GM15510 (cell line): ENCODE data around the gene SPATA13.

ENCODE experiments used
- POLR2A ChIP-seq: IDR thresholded peaks from 3 replicates; pipeline ENCODE4 v1.6.1; 2011; ENCODE audit warnings: borderline replicate concordance; ENCODE audit not compliant: insufficient read length; ENCODE audit errors: extremely low read depth

The SPATA13 gene

DNA sequence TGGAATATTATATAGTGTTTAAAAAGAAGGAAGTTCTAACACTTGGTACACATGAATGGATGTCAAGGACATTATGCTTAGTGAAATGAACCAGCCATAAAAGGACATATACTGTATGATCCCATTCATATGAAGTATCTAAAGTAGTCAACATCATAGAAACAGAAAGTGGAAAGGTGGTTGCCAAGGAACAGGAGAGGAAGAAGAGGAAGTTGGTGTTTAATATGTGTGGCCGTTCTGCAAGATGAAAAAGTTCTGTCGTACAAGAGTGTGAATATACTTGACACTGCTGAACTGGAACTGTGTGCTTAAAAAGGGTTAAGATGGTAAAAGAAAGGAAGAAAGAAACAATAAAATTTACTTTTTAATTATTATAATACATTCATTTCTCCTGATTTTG lies 115.8 kb downstream of the SPATA13 start:
- no peak for TF ChIP-seq POLR2A

DNA sequence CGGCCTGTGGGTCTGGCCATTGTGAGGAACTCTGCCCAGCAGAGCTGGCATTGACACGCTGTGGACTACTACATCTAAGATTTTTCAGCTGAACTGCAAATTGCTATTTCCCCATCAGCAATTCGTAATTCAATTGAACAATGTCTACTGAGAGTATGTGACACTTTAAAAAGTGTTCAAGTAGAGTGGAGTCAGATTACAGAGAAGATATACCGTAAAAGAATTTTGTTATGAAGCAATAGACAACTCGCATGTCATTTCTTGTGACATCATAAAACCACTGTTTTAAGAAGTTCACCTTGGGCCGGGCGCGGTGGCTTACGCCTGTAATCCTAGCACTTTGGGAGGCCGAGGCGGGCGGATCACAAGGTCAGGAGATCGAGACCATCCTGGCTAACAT lies 116.3 kb downstream of the SPATA13 start:
- no peak for TF ChIP-seq POLR2A

DNA sequence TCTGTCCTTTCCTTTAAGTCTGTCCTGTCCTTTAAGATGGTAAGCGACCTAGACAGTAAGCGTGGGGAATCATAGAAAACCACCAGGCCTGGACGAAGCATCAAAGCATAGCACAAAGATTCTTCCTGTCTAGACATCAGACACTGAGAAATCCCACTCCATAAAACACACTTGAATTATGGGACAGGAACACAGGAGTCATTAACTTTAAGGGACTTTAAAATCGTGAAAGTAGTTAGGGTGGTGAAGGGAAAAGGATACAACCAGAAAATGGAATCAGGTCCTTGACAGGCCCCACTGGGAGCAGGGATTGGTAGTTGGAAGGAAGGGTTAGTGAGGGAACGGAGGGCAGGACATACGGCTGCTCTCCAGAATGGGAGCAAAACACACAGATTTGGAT lies 117.2 kb downstream of the SPATA13 start:
- no peak for TF ChIP-seq POLR2A

DNA sequence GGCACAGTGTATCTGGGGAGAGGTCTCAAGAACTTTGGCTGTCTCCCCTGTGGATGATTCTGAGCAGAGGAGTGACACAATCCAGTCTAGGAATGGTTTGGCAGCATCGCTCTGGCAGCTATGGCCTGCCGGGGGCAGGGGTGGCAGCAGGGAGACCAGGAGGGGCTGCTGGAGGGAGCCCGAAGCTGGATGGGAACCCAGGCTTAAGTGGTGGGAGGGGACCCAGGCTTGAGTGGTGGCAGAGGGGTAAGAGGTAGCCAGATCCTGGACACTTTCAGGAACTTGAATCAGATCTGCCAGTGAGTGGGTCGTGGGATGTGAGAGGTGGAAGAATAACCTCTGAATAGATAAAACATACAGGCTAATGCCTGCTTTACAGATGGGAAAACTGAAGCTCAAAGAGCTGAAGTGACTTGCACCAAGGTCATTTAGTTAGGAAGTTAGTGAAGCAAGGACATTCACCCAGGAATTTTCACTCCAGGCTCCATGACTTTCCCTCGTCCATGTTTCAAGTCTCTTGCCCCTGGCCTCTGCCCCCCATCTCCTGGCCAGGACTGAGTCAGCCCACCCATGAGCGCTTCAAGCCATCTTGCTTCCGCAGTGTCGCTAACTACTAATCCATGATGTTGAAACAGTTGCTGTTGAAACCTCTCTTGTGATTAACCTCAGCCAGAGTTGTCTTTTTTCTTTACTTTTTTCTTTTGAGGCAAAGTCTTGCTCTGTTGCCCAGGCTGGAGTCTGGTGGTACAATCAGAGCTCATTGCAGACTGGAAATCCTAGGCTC lies 119.0 kb downstream of the SPATA13 start:
- TF ChIP-seq POLR2A: no peak

DNA sequence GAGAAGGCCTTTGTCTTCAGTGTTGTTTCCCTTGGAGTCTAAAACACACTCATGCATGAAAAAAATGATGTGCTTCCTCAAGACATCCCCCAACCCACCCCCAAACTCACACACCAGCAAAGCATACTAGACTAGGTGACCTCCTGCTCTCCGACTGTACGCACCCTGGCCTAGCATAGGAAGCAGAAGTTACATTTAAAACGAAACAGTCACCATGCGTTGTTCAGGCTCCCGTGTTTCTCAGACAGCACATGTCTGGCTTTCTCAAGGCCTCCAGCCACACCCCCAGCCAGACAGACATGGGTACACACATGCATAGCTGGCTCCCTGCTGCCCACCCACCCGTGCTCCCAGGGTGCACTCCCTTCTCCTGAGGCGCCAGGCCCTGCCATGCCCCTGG lies 120.2 kb downstream of the SPATA13 start:
- TF ChIP-seq POLR2A: no peak

DNA sequence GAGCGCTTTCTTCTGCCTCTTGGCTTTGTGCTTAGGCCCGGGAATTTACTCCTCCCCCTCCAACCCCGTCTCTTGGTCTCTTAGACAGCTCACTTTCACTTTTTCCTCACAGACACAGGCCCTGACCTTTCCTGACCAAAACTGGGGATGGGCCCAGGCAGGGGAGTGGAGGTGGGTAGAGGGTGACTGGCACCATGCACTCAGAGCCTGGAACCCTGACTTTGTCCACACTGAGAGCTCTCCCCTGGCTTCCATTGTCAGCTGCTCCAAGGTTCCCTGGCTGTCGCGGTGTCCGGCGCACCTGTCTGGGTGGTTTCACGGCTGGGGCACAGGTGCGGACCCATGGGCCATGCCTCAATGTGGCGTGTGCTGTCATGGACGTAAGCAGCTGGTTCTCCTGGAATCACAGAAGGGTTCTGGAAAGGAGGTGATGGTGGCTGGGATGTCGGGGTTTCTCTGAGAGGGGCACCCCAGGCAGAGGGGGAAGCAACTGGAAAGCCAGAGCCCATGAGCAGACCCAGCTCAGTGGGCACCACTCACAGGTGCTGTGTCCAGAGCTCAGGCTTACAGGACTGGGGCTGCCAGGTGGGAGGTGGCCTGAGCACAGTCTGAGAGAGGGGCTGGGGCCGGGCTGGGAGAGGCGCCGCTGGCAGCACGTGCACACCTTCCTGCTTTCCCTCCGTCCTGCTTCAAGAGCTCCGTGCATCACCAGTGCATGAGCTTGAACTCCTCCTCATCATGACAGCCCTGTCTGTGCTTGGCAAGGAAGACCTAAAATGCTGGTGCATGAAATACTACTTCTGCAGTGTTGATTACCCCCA lies 120.9 kb downstream of the SPATA13 start:
- TF ChIP-seq POLR2A: no peak

DNA sequence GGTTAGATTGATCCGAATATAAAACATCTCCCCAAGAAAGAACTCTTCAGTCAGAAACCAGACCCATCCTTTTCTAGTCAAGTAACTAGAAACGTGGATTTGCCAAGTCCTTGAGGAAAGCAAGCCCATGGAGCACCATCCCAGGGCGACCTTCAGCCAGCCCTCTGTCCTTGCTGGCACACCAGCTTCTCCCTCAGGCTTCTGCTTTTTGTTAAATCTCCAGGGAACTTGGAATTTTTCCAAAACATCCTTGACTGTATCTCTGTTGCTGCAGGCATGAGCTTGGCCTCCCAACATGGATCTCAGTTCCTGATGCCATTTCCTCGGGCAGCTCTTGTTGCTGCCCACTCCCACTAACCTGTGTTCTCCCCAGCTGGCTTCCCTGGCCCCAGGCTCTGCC lies 121.7 kb downstream of the SPATA13 start:
- no peak for TF ChIP-seq POLR2A

DNA sequence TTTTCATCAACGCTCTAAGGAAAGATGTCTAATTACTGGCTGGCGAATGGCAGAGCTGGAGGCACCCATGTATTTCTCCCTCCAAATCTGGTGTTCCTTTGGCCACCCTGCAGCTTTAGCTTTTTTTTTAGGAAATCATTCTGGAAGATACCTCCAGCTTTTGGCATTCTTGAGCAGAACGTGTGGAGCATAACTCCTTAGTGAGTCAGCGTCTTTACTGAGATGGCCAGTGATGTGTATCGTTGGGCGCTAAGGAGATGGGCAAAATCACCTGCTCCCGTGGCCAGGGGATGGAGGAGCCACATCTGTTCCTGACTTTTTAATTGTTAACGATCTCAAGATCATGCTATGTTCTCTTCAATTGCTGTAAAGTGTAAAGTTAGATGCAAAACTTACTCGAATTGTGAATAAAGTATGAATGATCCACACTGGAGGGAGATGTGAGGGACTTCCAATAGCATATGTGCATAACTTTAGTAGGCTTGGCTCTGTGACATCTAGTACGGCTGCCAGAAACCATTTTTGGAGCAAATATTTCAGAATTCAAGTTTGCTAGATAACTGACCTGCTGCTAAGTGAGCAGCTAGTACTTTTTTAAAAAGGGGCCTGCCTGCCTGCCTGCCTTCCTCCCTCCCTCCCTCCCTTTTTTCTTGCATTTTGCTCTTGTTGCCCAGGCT lies 124.5 kb downstream of the SPATA13 start:
- no peak for TF ChIP-seq POLR2A

DNA sequence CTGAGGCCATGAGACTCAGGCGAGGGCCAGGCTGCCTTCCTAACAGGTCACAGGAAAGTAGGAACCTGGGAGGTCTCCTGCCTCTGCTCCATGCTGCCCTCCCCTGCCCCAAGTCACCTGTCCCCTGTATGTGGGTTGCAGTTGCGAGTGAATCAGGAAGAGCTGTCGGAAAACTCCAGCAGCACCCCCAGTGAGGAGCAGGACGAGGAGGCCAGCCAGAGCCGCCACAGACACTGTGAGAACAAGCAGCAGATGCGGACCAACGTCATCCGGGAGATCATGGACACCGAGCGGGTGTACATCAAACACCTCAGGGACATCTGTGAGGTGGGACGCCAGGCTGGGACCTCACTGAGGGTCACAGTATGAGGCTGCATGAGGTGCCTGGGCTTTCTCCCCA lies 126.1 kb downstream of the SPATA13 start:
- no peak for TF ChIP-seq POLR2A

DNA sequence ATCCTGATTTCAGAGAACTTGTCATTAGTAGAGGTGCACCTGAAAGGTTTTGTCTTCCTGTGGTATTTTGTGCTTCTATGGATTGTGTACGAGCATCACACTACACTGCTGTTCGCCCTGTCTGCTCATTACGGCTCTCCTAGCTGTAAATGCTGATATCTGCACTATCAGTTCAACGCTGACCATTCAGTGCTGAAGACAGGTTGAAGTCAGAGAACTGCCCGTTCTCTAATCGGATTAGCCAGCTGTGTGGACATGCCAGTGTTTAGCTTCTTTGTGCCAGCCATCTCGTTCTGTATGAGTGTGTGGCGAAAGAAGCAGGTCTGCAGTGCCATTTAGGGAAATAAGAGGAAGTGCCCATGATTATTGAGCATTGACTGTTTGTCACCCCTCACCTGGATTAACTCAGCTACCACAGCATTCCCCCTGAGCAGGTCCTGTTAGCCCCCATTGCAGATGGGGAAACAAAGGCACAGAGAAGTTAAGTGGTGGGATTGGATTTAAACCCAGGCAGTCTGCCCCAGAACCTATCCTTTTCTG lies 127.3 kb downstream of the SPATA13 start:
- TF ChIP-seq POLR2A: no peak

DNA sequence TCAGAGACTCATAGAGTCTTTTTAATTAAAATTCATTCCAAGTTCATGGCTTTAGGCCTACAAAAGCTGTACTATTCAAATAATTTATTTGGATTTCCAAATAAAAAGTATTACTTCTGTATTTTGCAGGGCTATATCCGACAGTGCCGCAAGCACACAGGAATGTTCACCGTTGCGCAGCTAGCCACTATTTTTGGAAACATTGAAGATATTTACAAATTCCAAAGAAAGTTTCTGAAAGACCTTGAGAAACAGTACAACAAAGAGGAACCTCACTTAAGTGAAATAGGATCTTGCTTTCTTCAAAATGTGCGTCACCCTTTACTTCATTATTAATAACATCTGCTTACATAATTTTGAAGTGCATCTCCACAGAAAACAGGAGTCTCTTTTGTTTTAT lies 128.3 kb downstream of the SPATA13 start:
- TF ChIP-seq POLR2A: no peak

DNA sequence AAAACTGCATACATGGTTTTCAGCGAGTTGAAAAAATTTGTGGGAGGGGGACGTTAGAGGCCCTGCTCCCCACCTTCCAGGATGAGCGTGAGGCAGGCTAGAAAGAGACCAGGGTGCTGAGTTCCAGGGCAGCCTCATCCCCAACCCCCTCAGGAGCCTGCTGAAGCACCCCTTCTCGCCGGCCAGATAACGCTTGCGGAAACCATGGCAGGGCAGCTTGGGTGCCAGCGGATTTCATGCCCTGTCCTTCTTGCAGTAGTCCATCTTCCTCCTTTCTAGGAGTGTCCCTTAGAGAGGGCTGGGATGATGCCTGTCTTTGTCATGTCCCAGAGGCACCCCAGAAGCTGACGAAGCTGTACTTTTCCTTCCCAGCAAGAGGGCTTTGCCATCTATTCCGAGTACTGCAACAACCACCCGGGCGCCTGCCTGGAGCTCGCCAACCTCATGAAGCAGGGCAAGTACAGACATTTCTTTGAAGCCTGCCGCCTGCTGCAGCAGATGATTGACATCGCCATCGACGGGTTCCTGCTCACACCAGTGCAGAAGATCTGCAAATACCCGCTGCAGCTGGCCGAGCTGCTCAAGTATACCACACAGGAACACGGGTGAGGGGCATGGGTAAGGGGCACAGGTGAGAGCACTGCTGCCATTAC lies 129.9 kb downstream of the SPATA13 start:
- TF ChIP-seq POLR2A: no peak

DNA sequence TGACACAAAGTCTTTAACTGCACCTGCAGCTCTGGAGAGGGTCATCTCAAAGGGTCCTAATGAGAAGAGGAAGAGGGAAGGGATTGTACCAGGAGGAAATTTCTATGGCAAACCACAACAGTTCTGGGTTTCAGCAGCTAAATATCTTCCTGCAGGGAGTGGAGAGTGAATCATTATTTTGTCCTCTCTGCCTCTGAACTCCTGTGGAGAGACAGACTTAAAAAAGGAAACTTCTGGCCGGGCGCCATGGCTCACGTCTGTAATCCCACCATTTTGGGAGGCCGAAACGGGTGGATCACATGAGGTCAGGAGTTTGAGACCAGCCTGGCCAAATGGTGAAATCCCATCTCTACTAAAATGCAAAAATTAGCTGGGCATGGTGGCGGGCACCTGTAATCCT lies 132.0 kb downstream of the SPATA13 start:
- no peak for TF ChIP-seq POLR2A

DNA sequence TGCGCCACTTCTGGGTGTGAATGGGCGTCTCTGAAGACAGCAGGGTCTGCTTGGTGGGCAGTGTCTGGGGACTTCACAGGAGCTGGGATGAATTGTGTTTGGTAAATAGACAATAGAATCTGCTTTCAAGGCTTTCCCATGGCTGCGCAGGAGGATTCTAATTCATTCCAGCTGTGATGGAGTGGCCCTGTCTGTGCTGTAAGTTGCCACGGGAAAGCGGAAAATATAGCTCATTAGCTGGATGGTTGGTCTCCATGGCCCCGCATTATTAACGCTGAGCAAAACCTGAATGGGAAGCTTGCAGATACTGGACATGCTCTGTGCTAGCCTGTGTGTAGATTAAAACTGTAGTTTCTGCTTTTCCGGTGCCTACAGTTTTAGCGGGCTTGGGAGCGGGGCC lies 133.2 kb downstream of the SPATA13 start:
- no peak for TF ChIP-seq POLR2A
